SIG-M5 treated with dmso at 0.1 percent for 504 hours (cell line): ENCODE data around the gene CTBP1.

ENCODE experiments used
- DNase-seq: peaks from one replicate; lab custom pipeline; 2025; ENCODE audit not compliant: unreplicated experiment; lab: John Stamatoyannopoulos, UW

CTBP1 gene

DNA sequence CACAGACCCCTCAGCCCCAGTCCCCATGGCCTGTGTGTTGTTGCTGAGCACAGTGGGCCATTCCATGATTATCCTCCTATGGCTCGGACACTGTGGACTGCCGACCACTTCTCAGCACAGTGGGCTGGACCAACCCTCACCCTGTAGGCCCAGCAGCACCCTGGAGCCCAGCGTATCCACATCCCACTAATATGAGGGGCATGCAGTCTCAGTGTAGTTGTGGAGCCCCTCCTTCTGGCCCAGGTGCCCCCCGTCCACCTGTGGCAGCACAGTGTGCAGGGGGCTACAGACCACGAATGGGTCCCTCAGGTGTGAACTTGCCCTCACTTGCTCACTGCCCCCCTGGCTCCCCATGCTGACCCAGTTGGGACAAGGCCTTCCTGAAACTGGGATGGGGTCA, 84.5 kb downstream of the CTBP1 start:
- DNase-seq = no peak

- no peak for DNase-seq
These were observed 84.9 kb downstream of the CTBP1 start for GRCh38 chr4:1164040-1164439.
